Esophagus mucosa (tissue), 1 donor: ENCODE results near the gene MTIF2. TPM values are rescaled to one million over a fixed set of nuclear protein-coding genes. Genes with fewer than 3 reads are reported as not detected.
"Not testable (repeated sequence)": the region's sequence is repeated elsewhere in the genome, so short reads cannot be mapped to it uniquely, and the experiment has no call there.

Source experiments
- ATAC-seq: fragments of 200-7000 bp; cut with Tn5 transposase; one replicate; pipeline ENCODE4 v1.9.1; 2020
- total RNA-seq: library from RNA; stranded (reverse); gene quantifications from one replicate; pipeline ENCODE4 v1.2.4, GENCODE V29; 2023
- donor health status: DM: yes; HTN: yes; CAD: no.

MTIF2 gene
- total RNA-seq, 1 donor from 2014 or later = 24.5 TPM

- not testable (repeated sequence) for ATAC-seq
These were observed 77.1 kb downstream of the MTIF2 start for GRCh38 chr2:55191888-55192287.

GRCh38 chr2:55186837-55187236 is 82.2 kb downstream of the MTIF2 start:
- not testable (repeated sequence) for ATAC-seq

Other genes starting within 250 kb of the MTIF2 start
- gene RTN4, start 218.8 kb downstream of the MTIF2 start, total RNA-seq = 137 TPM
- 5.3 TPM for gene CLHC1, start 36.9 kb downstream of the MTIF2 start, total RNA-seq
- 846 TPM for gene RPS27A, start 36.5 kb downstream of the MTIF2 start, total RNA-seq
- 13.2 TPM for gene CCDC88A, start 150.6 kb upstream of the MTIF2 start, total RNA-seq